ENCODE measurements around the gene TTC4.
A peak's percentile ranks its signal among the peaks of the same experiment; 100 is the strongest.
"Not testable (repeated sequence)": the region's sequence is repeated elsewhere in the genome, so short reads cannot be mapped to it uniquely, and the experiment has no call there.

The TTC4 gene

DNA sequence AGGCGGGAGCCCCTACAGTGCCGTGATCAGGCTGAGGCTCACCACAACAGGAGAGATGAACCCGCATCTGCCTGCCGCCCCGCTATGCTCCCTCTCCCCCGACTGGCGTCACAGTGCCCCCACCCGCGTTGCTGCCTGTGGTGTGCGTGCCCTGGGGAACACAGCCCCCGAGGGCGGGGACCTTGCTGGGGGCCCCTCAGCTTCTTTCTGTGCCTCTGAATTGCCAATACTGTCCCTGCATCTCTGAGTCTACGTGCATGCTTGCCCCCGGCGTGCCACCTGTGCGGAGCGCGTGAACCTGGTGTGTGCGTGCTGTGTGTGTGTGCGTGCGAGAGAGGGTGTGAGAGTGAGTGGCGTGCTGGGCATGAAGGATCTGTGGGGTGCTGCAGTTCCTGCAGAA lies 38.4 kb downstream of the TTC4 start:
- no peak for DNase-seq

- DNase-seq, result no peak
Observed at GRCh38 chr1:54754486-54755285, 39.0 kb downstream of the TTC4 start.

DNA sequence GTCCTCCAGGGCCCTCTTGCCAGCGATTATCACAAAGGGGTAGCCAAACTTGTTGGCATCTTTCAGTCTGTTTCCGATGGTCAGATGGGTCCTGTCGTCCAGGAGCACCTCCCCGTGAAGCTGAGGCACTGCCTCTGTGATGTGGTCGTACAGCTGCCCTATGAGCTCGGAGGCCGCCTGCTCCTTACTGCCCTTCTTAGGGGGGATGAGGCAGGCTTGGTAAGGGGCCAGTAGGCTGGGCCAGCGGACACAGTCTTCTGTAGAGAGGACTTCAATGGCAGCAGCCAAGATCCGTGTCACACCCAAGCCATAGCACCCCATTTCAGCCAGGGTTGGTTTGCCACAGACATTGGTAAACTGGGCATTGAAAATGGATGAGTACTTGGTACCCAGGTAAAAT lies 42.2 kb downstream of the TTC4 start:
- no peak for DNase-seq

DNA sequence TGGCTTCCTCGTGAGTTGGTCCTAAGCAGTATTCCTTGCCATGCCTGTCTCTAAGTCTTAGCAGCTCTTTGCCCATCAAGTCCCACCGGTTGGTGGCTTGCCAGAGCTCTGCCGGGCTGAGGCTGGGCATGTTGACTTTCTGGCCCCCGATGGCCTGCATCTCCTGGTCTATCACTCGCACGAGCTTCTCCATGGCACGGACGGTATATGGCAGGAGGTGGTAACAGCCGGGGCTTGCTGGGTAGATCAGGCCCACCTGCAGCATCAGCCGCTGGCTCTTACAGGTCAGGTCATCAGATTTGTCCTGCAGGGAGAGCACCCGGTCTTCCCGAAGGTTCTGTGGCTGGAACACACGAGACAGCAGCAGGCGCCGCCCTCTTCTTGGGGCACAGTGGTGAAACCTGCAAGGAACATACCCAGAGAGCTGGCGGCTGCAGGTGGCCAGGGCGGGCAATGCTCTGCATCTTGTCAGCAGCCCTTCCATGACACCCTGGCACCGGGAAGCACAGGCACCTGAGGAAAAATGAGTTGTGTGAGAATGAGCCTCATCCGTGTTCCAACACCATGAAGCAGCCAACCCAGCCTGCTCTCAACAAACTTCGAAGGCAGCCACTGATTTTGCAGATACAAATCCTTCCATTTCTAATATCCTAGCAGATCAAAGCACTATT lies 43.2 kb downstream of the TTC4 start:
- no peak for DNase-seq

DNA sequence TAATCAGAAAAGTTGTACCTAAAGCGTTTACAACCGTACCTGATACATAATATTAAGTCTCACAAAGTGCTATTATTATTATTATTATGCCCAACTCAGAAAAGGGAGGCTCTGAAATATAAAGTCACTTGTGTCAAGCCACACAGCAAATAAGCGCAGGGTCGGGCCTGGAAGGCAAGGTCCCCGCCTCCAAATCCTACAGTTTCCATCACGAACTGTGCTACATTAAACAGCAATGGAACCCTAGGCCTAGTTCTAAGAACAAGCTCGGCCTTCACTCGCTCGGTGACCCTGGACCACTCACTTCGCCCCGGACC lies 48.1 kb downstream of the TTC4 start:
- DNase-seq, result no peak

GRCh38 chr1:54764133-54764921 lies 48.7 kb downstream of the TTC4 start, which contains the start of gene PARS2:
Gene PARS2 (minus strand): TSS chr1:54764523. CDS start chr1:54759161, 5,362 bp downstream.
- DNase-seq, result peak; percentile 93

DNA sequence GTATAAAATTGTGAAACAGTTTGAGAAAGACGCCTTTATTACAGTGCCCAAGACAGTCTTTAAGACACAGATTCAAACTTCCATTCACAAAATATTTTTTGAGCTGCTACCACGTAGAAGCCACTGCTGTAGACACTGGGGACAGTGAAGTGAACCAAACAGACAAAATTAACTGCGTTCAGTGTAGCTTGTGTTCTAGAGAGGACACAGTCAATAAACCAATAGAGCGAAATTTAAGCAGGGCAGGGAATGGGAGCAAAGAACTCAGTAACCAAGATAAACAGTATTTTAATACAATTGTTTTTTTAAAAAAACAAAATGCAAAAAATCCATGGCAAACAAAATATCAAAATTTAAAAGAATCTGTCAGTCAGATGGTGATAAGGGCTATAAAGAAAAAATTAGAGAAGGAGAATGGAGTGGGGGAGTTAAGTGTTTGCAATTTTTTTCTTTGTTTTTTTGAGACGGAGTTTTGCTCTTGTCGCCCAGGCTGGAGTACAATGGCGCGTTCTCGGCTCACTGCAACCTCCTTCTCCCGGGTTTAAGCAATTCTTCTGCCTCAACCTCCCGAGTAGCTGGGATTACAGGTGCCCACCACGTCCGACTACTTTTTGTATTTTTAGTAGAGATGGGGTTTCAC lies 49.4 kb downstream of the TTC4 start:
- DNase-seq, result no peak

- DNase-seq, result no peak
Observed at GRCh38 chr1:54766726-54767125, 51.1 kb downstream of the TTC4 start.

DNA sequence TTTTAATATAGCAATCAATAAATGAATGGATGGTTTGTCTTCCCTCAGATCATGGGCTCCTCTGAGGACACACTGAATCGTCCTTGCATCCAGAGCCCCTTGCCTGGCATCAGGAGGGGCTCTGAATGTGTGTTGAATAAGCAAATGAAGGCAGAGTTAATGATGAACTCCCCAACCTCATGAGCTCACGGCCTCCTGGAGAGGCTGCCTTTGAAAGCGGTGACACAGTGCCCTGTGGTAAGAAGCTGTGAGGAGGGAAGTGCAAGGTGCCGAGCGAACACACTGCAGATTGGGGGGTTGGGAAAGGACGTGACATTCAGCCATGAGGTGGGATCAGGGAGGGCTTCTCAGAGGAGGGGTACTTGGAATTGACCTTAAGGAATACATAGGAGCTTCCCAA lies 51.9 kb downstream of the TTC4 start:
- no peak for DNase-seq

DNA sequence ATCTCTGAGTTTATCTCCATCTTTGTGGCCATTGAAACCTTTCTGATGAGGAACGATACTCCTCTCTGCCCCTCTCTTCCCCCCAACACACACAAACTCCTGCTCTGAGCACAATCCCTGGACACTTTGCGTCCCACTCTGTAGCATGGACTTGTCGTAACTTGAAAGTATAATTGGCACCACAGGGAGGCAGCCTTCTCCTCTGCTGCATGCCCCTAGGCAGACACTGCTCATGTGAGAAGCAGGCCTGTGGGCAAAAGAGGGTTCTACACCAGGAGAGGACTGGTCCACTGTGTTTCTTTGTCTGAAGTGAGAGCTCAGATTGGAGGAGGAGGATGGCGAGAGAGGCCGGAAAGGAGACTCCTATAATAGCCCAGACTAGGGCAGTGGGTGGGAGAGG lies 52.4 kb downstream of the TTC4 start:
- no peak for DNase-seq

GRCh38 chr1:54772951-54773350 lies 57.3 kb downstream of the TTC4 start:
- no peak for DNase-seq

- DNase-seq, result no peak
Observed at GRCh38 chr1:54774820-54775498, 59.3 kb downstream of the TTC4 start.

DNA sequence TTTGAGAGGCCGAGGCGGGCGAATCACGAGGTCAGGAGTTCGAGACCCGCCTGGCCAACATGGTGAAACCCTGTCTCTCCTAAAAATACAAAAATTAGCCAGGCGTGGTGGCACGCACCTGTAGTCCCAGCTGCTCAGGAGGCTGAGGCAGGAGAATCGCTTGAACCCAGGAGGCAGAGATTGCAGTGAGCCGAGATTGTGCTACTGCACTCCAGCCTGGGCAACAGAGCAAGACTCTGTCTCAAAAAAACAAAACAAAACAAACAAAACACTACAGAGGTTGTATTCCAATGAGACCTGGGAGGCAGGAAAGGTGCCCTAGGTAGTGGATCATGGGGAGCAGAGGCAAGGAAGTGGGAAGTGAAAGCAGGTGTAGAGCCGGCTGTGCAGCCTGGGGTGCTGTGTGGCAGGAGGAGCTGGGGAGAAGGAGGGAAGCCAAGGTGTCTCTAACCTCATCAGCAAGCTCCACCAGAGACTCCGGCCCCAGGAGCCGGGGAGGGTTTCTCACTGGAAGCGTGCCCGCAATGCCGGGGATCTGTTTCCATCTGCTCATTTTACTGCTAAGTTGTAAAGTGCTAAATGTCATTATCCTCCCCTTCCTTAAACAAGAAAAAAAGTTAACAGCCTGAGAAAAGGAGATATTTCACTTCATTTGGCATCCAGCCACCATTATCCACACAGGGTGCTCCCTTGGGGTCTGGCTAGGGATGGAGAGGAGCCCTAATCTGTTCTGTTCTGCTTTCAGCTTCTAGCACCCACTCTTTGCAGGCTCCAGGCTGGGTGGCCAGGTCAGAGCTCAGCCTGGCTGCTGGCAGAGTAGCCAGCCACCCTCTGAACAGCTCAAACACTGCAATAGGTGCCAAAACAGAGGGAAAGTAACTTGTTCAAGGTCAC lies 60.4 kb downstream of the TTC4 start:
- not testable (repeated sequence) for DNase-seq

- DNase-seq, result no peak
Observed at GRCh38 chr1:54777011-54777410, 61.4 kb downstream of the TTC4 start.

GRCh38 chr1:54777431-54777830 lies 61.8 kb downstream of the TTC4 start:
- DNase-seq, result no peak

- no peak for DNase-seq
Observed at GRCh38 chr1:54781023-54781723, 65.5 kb downstream of the TTC4 start.

DNA sequence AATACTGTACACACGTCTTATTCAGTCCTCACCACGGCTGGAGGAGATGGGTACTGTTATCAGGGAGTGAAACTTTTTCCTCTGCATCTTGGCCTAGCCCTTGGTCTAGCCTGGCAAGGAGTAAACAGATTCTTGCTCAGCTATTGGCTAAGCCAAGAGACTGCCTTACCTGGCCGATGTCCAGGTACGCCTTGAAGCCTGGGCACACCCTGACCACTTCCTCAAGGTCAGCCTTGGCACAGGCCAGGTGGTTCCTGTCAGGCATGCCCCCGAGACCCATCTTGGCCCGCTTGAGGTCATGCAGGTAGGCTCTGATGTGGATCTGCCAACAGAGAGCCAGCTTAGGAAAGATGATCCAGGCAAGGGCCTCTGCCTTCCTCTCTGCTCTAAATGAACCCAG lies 66.5 kb downstream of the TTC4 start:
- no peak for DNase-seq

DNA sequence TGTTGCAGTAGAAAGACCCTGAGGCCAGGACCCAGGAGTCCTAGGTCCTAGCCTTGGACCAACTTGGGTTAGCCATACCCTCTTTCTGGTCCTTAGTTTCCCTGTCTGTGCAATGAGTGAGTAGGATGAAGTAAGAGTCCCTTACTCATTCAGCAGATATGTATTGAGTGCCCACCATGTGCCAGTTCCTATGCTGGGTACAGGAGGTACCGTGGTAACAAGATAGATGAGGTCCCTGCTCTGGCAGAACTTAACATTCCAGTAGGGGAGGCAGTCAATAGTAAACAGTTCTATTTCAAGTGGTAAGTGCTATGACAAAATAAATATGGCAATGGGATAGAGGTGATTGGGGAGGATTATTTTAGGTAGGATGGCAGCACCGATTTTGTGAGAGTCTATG lies 66.9 kb downstream of the TTC4 start:
- no peak for DNase-seq

- DNase-seq, result no peak
Observed at GRCh38 chr1:54784066-54784465, 68.4 kb downstream of the TTC4 start.

- DNase-seq, result no peak
Observed at GRCh38 chr1:54786778-54787177, 71.1 kb downstream of the TTC4 start.

- DNase-seq, result no peak
Observed at GRCh38 chr1:54787604-54788003, 71.9 kb downstream of the TTC4 start.
